Stimulated activated CD8-positive, alpha-beta memory T cell treated with anti-CD3 and anti-CD28 coated beads, Interleukin-2, amount 100 ng/mL, for 1 hour (primary cell): Measurements from ENCODE around the gene SLC16A12.
"Not testable (repeated sequence)": the region's sequence is repeated elsewhere in the genome, so short reads cannot be mapped to it uniquely, and the experiment has no call there.

Experiments
- DNase-seq, 2 donors: peaks; one replicate each; pipeline ENCODE4 v3.0.0-alpha.2; 2020; ENCODE audit warnings: low read depth in 2 of 2

Gene SLC16A12

DNA sequence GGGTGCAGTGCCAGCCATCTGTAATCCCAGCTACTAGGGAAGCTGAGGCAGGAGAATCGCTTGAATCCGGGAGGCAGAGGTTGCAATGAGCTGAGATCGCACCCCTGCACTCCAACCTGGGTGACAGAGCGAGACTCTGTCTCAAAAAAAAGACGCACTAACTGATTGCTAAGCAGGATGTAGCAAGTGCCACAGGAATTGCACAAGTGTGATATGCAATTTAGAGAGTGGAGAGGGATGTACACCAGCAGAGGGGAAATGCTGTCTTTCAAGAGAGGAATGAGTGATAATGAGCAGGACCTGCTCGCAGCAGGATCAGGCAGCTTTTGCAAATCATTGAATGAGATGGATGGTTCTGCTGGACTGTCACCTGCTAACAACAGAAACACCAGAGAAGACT, 13.3 kb upstream of the SLC16A12 start:
- no peak for DNase-seq

DNA sequence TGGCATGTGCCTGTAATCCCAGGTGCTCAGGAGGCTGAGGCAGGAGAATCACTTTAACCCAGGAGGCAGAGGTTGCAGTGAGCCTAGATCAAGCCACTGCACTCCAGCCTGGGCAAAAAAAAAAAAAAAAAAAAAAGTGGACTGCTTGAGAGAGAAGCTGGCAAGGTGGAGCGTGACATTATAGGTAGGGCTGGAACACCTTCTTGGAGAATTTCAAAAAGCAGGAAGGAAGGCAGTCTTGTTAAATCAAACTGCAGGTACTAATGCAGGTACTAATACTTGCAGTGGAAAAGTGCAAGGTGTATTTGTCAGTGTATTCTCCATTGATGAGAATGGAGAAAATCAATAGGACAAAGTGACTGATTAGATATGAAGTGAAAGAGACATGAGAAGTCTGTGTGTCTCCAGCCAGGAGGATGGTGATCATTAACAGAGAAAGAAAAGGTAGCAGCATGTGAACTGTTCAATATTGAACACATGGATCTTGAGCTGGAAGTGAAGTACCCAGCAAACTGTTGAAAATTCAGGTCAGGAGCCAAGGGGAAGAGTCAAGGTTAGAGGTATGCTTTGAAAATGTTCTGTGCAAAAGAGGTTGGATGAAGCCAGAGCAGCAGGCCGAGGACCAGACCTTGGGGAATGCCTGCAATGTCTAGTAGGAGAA, 12.6 kb upstream of the SLC16A12 start:
- DNase-seq, result no peak

DNA sequence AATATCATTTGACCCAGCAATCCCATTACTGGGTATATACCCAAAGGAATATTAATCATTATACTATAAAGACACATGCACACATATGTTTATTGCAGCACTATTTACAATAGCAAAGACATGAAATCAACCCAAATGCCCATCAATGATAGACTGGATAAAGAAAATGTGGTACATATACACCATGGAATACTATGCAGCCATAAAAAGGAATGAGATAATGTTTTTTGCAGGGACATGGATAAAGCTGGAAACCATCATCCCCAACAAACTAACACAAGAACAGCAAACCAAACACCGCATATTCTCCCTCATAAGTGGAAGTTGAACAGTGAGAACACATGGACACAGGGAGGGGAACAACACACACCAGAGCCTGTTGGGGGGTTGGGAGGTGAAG, 11.3 kb upstream of the SLC16A12 start:
- DNase-seq, result not testable (repeated sequence)

DNA sequence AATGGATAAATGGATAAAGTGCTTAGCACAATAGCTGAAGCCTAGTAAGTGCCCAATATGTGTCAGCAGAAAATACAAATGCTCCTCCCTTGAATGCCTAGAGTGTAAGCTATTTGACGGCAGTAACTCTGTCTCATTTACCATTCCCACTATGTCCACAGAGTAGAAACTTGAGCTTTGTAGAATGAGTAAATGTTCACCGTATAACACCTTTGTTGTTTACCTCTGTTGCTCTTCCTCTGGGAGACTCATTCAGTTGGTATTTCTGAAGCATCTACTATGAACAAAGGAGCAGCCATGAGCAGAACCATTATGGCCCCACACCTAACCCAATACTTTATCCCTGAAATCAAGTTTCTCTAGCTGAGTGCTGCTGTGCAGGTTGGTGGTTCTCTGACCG, 8.4 kb upstream of the SLC16A12 start:
- DNase-seq, result no peak

DNA sequence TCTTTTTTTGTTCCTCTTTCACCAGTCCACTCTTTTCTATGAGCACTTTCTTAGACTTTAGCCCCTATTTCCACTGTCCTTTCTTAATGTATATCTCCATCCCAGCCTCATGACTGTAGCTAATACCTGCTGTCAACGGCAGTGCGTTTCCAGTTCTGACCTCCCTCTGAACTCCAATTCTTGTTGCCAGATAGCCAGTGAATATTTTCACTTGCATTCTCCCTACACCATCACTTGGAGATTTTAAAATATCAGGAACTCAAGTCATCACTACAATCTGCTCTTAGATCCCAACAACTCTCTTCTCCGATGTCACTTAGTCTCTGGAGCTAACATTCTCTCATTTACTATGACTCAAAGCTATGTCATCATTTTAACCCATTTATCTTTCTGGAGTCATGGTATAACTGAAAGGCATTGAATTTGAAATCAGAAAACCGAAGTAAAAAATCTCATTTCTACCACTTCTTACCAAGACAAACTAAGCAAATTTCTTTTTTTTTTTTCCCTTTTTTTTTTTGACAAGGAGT, 5.1 kb upstream of the SLC16A12 start:
- no peak for DNase-seq

DNA sequence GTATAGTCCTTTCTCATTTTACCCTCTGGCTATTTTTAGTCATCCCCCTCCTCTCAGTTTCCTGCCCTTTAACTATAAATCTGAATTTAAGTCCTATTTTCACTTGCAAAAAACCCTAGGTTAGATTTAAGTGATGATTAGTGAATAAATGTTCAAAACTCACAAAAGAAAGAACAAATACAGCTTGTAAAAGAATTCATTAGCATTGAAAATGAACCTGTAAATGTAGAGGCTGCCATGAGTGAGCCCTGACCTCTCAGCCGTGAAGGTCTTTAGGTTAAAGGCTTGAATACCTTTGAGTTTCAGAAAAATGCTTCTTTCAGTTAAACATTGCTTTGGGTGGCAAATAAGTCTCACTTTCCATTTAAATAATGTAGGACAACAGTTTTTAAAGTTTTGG, 2.0 kb upstream of the SLC16A12 start:
- DNase-seq, result no peak

DNA sequence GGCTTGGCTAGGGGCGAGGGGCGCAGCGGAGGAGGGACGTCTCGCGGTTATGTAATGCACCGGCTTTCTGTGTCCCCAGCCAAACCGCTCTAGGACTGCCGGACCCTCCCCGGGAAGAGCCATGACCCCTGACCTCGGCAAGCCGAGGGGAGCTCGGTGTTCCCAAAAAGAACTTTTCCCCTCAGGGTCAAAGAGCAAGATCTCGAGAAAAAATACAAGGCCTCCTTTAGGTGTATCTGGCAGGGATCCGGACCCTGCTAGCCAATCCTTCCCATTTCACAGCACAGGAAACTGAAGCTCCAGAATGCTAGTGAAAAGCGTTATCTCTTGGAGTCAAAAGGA, 590 bp upstream of the SLC16A12 start:
- DNase-seq, result no peak

DNA sequence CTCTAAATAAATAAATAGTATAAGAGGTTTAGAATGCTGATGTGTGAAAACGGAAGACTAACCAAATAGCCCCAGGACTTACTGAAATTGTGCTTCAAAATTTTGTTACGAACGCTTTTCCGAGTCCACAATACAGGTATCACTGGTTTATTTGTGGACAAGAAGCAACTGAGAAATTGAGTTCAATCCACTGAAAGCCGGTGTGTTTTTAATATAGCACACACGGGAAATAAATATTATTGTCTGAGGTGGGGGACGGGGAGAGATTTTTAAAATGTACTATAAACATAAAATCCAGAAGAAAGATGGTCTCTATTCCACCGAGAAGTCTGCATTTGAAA, 598 bp downstream of the SLC16A12 start:
- no peak for DNase-seq

DNA sequence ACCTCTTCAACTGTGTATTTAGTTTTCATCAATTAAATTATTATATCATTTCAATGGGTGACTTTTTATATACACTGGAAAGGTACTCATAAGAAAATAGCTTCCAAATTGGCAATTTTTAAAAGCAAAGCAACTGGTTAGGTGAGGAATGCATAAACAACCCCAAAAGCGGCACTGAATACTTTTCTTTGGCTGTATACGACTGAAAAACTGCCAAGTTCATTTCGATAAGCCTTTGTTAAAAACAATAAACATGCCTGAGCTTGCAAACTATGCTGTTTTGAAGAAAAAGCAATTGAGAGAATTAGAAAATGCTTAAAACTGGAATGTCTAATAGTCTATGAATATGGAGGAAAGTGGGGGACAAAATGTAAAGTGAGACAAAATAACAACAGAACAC, 2.9 kb downstream of the SLC16A12 start:
- no peak for DNase-seq

DNA sequence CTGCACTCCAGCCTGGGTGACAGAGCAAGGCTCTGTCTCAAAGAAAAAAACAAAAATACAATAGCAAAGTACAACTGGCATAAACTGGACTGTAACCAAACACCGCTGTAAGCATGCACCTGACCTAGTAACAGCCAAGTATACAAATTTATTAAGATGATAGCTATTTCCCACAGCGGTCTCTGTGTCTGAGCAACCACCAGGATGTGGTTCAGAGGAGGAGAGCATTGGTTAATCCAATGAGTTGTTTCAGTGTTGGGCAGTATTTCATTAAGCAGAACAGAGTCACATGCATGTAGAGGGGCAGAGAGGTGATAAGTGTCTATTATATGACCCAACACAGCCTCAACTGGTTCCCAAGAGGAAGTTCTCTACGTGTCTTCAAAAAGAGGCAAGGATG, 4.0 kb downstream of the SLC16A12 start:
- DNase-seq, result no peak

DNA sequence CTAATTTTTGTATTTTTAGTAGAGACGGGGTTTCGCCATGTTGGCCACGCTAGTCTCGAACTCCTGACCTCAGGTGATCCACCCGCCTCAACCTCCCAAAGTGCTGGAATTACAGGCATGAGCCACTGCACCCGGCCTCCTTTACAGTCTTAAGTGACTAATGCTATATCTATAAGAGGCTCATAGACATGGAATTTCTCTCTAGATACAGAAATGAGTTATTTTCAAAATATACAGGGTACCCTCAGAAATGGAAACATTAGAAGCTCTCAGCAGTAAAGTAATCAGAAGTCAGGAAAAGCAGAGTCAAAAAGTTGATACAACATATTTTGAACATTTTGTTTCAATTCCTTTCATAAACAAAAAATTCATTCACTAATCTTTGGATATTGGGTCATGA, 5.7 kb downstream of the SLC16A12 start:
- not testable (repeated sequence) for DNase-seq

DNA sequence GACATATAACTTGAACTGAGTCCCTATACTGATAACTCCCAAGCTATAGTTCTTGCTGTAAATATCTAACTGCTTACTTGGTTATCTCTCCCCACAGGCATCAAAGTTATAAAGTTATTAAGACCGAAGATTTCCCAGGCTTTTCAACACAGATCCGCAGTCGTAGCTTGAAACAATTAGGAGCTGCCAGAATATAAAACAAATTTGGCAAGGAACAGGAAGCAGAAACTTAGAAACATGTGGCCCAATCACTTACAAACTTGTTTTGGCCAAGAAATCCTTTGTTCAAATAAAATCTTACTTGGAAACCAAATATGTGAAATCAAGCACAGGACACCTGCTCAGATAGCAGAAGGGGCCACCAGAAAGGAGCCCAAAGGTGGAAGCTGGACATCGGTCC, 9.0 kb downstream of the SLC16A12 start:
- DNase-seq, result no peak

DNA sequence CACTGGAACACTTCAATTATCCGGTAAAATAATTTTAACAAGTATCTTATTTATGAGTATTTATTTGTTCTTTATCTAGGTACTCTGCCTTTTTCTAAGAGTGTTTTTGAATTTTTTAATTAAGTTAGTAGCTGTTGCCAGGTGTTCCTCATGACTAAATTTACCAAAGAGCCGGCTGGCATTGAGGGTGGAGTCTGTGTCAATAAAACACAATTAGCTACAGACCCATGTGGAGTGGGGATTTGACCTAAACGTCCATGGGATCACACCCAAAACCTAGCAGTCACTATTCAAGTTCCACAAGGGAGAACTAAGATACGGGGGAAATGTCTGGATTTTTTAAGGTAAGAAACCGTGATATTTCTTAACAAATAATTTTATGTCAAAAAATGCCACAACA, 9.8 kb downstream of the SLC16A12 start:
- DNase-seq, result no peak

DNA sequence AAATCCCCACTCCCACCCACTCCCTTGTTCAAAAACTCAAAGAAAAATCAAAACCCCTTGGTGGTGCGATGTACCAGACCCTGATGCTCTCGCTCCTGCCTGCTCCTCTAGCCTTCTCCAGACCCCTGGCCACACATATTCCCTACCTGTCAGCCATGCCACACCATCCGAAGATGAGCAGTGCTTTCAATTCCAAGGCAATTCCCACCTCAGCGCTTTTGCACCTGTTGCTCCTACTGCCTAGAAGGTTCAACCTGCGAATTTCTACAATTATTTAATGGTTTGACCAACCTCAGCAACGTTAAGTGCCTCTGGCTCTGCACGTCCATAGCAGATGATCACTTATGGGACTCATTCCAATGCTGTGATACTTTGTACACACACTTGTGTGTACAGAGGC, 11.1 kb downstream of the SLC16A12 start:
- no peak for DNase-seq

DNA sequence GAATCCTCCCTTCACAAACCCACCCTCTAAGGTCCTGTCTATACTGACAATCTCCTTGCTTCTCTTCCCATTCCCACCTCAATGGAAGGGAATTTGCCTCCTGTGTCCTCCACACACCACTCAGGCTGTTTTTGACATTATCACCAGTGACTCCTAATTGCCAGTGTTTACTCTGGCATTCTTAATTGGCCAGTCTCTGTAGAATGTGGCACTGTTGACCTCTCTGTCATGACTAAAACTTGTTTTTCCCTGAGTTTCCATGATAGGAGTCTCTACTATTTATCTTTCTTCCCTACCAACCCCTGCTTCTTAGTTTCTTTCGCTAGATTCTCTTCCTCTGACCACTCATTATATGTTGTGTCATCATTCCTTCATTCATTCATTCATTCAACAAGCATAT, 12.1 kb downstream of the SLC16A12 start:
- DNase-seq, result no peak

DNA sequence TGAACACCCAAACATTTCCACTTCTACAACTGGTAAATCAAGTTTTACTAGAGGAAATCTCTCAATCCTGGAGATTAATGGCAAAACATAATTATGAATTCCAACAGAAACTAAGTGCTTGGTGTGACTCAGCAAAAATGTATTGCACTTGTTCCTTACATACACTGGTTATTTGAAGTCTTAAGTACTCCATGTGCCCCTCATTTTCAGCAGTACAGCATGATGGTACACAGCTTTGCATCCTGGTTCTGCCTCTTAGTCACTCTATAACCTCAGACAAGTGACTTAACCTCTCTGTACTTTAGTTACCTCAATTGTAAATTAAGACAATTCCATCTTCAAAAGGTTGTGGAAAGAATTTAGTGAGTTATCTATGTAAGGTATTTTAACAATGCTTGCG, 12.9 kb downstream of the SLC16A12 start:
- no peak for DNase-seq

DNA sequence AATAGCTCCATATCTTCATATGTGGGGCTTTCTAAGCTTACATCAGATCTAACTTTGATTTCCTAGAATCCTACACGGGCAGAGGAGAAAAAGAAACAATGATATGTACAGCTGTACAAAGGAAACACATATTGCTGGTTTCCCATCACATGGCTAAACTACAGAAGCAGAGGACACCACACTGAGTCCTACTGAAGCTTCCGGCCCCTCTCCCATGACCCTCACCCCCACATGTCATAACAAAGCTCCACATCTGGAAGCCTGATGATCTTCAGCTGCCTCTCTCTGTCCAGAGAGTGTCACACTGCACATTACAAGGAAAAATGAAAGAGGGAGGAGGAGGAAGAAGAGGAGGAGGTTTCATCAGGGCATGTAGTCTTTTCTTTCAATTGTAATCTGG, 14.0 kb downstream of the SLC16A12 start:
- DNase-seq, result no peak

DNA sequence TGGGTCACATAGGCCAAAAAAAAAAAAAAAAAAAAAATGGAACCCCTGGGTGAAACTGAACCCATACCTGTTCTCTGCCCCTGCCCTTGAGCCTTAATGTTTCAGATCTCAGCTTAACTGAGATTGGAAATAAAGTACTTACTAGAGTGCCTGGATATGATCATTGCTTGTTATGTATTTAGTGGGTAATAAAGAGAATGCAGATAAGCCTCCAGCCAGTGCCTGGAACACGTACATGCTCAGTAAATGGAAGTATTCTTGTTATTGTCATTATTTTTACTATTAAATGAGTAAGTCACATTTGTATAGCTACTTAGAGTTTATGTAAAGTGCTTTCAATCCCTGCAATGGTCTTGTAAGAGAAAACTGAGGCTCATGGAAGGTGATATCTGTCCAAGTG, 14.7 kb downstream of the SLC16A12 start:
- no peak for DNase-seq

DNA sequence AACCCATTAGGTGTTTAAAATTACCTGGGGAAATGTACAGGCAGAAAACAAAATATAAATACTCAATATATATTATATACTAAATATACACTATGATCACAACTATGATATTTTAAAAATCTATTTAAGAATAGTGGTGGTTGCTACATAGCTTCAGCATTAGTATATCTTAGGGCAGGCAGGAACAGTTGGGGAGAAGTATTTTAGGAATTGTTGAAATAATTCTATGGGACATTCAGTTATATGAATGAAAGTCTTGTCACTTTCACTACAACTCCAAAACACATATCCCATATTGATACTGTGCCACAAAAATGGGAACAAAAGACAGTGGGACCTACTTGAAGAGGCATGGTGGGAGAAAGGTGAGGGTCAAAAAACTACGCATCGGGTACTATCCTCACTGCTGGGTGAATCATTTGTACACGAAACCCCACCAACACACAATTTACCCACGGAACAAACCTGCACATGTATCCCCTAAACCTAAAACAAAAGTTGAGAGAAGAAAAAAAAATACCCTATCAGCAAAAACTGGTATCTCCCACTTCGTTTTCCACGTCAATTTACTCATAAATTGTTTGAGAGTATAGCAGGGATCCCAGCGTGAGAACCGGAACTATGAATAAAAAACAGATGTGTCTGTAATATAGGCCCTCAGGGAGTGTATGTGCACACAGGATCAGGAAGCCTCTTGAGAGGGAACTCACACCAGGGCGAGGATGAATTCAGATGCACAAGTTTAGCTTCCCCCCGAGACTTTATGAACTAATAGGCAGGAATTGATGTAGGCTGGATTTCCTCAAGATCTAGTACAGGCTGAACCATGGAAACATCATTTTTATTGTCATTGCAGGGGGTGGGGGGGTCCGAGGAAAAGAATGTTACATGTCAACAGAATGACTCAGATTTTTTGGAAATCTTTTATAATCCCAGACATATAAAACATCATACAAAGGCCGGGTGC, 16.2 kb downstream of the SLC16A12 start:
- DNase-seq, result no peak

DNA sequence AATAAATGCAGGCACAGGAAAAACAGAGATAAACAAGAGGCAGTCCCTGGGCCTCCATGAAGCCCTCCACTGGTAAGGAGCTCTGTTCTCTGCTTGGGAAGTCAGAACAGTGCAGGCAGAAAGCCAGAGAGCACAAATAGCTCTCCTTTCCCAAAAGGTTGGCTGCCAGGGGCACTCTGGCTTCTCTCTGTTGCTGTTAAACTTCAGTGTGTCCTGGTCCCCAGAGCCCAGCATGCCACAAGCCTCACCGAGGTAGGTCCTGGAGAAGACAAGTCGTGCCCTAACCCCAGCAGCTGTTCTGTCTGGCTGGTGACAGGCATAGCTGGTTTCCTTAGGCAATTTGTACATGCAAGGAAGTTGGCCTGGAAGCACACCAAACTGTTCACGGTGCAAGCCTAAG, 17.3 kb downstream of the SLC16A12 start:
- DNase-seq, result no peak

DNA sequence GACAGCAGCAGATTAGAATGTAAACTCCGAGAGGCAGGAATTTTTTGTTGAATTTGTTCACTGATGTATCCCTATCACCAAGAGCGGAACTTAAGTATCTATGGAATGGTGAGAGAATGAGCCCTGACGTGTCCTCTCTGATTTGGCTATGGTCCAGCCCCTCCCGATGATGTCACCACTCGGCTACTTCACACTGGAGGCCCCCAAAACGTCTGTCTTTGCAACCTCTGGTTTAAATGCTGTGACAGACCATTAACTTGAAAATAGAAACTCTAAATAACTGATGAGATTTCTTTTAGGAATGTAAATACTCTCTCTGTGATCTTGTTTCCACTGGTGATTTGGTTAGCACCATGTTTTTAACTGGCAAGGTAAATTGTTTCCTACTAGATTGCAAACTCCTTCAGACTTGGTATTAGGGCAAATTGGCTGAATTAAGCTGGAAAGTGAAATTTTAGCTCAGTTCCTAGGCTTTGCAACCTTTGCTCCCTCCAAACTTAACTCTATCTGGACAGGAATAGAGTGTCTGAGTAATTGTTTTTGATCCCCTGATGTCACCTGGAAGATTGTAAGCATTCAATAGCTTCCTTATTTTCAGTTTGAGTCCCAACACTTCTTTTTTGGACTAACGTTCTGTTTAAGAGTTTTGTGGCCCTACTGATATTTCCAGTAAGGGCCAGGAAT, 19.1 kb downstream of the SLC16A12 start:
- DNase-seq, result no peak

DNA sequence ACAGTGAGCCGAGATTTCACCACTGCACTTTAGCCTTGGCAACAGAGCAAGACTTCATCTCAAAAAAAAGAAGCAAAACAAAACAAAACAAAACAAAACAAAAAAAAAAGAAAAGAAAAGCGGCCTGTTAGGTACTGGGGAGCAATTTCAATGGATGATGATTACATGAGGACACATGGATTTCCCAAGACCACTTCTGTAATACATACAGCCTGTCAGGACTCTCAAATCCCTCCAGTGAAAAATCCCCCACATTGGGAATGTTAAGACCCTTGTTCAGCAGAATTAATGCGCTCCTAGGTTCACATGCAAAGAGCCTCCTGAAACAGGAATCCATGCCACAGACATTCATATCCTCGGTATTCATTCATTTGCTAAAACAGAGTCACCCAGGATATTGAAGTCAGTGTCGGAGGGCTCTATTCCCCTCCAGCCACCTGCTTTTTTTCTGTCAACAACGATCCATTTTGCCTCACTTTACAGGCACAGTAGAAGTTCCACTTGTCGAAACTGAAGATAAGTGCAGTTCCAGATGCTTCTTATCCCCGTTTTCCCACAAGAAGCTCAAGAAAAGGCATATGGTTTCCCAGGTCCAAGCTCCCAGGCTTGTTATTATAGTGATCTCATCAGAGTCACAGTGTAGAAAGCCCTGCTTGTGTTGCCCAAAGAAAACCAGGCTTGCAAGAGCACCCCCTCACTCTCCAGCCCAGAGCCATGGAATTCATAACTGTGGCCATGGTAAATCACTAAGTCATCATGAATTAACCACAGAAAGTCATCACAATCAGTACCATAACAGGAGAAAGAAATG, 20.2 kb downstream of the SLC16A12 start:
- DNase-seq, result no peak
